Activated CD8-positive, alpha-beta memory T cell treated with anti-CD3 and anti-CD28 coated beads, Interleukin-2, amount 50 U/mL, for 24 hours (primary cell): ENCODE results near the gene CNST.

Experiments used
- DNase-seq: peaks from one replicate; pipeline ENCODE4 v3.0.0-alpha.2; 2020; ENCODE audit errors: extremely low read depth

Gene CNST

GRCh38 chr1:246566128-246566812 lies at the start of gene CNST, which contains the start of gene TFB2M:
Gene CNST (plus strand): TSS chr1:246566456. CDS start chr1:246591563, 25,107 bp downstream.
Gene TFB2M (minus strand): TSS chr1:246566261. CDS start chr1:246566138, 123 bp downstream.
- peak; percentile 90 for DNase-seq

GRCh38 chr1:246517391-246517790 lies 48.9 kb upstream of the CNST start:
- no peak for DNase-seq

- DNase-seq: no peak
Measured at GRCh38 chr1:246518456-246519205, 47.6 kb upstream of the CNST start.

GRCh38 chr1:246519514-246519913 lies 46.7 kb upstream of the CNST start:
- DNase-seq: no peak

- DNase-seq: no peak
Measured at GRCh38 chr1:246526380-246526779, 39.9 kb upstream of the CNST start.

- DNase-seq: no peak
Measured at GRCh38 chr1:246526915-246527314, 39.3 kb upstream of the CNST start.

GRCh38 chr1:246527402-246528088 lies 38.7 kb upstream of the CNST start:
- DNase-seq: no peak

GRCh38 chr1:246528933-246529731 lies 37.1 kb upstream of the CNST start:
- no peak for DNase-seq

- DNase-seq: no peak
Measured at GRCh38 chr1:246530482-246530881, 35.8 kb upstream of the CNST start.

- no peak for DNase-seq
Measured at GRCh38 chr1:246532519-246532918, 33.7 kb upstream of the CNST start.

- no peak for DNase-seq
Measured at GRCh38 chr1:246533371-246533905, 32.8 kb upstream of the CNST start.

GRCh38 chr1:246534114-246534513 lies 32.1 kb upstream of the CNST start:
- no peak for DNase-seq

- no peak for DNase-seq
Measured at GRCh38 chr1:246537441-246537840, 28.8 kb upstream of the CNST start.

GRCh38 chr1:246537887-246538286 lies 28.4 kb upstream of the CNST start:
- no peak for DNase-seq

GRCh38 chr1:246540738-246541491 lies 25.3 kb upstream of the CNST start:
- DNase-seq: no peak

- DNase-seq: no peak
Measured at GRCh38 chr1:246544001-246544400, 22.3 kb upstream of the CNST start.

GRCh38 chr1:246549665-246550064 lies 16.6 kb upstream of the CNST start:
- no peak for DNase-seq

- DNase-seq: no peak
Measured at GRCh38 chr1:246550402-246550801, 15.9 kb upstream of the CNST start.

GRCh38 chr1:246552110-246552509 lies 14.1 kb upstream of the CNST start:
- DNase-seq: no peak

GRCh38 chr1:246554201-246554600 lies 12.1 kb upstream of the CNST start:
- DNase-seq: no peak

GRCh38 chr1:246558041-246558440 lies 8.2 kb upstream of the CNST start:
- DNase-seq: no peak
